RWPE2 (cell line): ENCODE measurements around the gene CFAP77.

ENCODE experiments used
- ATAC-seq: fragments of 200-7000 bp; cut with Tn5 transposase; 3 replicates; pipeline ENCODE4 v1.9.1; 2021; ENCODE audit warnings: low read depth
- DNase-seq: peaks from one replicate; pipeline ENCODE4 v3.0.0-alpha.2; 2020; ENCODE audit warnings: low spot score
- H3K27ac ChIP-seq: fragments of 450-650 bp; 2 replicates; pipeline ENCODE4 v1.5.1; 2017; ENCODE audit warnings: mild to moderate bottlenecking; ENCODE audit not compliant: poor library complexity, severe bottlenecking
- H3K27me3 ChIP-seq: fragments of 250-450 bp; sonication (Bioruptor Pico); 2 replicates; pipeline ENCODE4 v1.5.1; 2021; ENCODE audit warnings: mild to moderate bottlenecking, moderate library complexity; ENCODE audit not compliant: insufficient read depth, poor library complexity, severe bottlenecking
- H3K36me3 ChIP-seq: fragments of 250-450 bp; sonication (Bioruptor Pico); 2 replicates; pipeline ENCODE4 v1.5.1; 2020; ENCODE audit warnings: low read depth, mild to moderate bottlenecking, moderate library complexity
- H3K4me1 ChIP-seq: fragments of 250-450 bp; sonication (Bioruptor Pico); 2 replicates; pipeline ENCODE4 v1.5.1; 2021; ENCODE audit warnings: mild to moderate bottlenecking, moderate library complexity; ENCODE audit not compliant: insufficient read depth, poor library complexity, severe bottlenecking
- H3K4me3 ChIP-seq: fragments of 250-450 bp; sonication (Bioruptor Pico); 2 replicates; pipeline ENCODE4 v1.5.1; 2021; ENCODE audit warnings: mild to moderate bottlenecking, moderate library complexity; ENCODE audit not compliant: severe bottlenecking
- H3K9me3 ChIP-seq: fragments of 250-450 bp; sonication (Bioruptor Pico); 2 replicates; pipeline ENCODE4 v1.5.1; 2021; ENCODE audit warnings: mild to moderate bottlenecking, moderate library complexity; ENCODE audit not compliant: severe bottlenecking
- CTCF ChIP-seq: fragments of 450-650 bp; IDR thresholded peaks from one replicate; pipeline ENCODE4 v1.5.1; 2017; ENCODE audit warnings: mild to moderate bottlenecking, moderate library complexity; ENCODE audit not compliant: poor library complexity, severe bottlenecking

CFAP77 gene

GRCh38 chr9:132497731-132498130 lies 87.7 kb downstream of the CFAP77 start:
- H3K27me3 ChIP-seq: peaks cover 1% of the 10 kb centered on the region
- no peaks in the 10 kb centered on the region for H3K36me3 ChIP-seq
- no peaks in the 10 kb centered on the region for H3K4me1 ChIP-seq
- H3K4me3 ChIP-seq: no peak overlapping the region
- H3K9me3 ChIP-seq: no peaks in the 10 kb centered on the region
- ATAC-seq (no peak), DNase-seq (no peak)
- no peak for TF ChIP-seq CTCF
- H3K27ac ChIP-seq: no peak overlapping the region

GRCh38 chr9:132498531-132499210 lies 88.7 kb downstream of the CFAP77 start:
- ATAC-seq (no peak), DNase-seq (no peak)
- Histone ChIP-seq H3K27me3 (peaks cover 10% of the 10 kb centered on the region), H3K4me1 (no peaks in the 10 kb centered on the region), H3K27ac (no peak overlapping the region), H3K36me3 (no peaks in the 10 kb centered on the region), H3K4me3 (no peak overlapping the region), H3K9me3 (no peaks in the 10 kb centered on the region)
- TF ChIP-seq CTCF: no peak

- DNase-seq (no peak), ATAC-seq (no peak)
- Histone ChIP-seq H3K36me3 (no peaks in the 10 kb centered on the region), H3K27ac (no peak overlapping the region), H3K4me1 (no peaks in the 10 kb centered on the region), H3K9me3 (no peaks in the 10 kb centered on the region), H3K4me3 (no peak overlapping the region), H3K27me3 (peaks cover 15% of the 10 kb centered on the region)
- TF ChIP-seq CTCF: no peak
Observed at GRCh38 chr9:132499251-132499650, 89.2 kb downstream of the CFAP77 start.

- no peaks in the 10 kb centered on the region for H3K4me1 ChIP-seq
- no peak overlapping the region for H3K27ac ChIP-seq
- H3K9me3 ChIP-seq: no peaks in the 10 kb centered on the region
- TF ChIP-seq CTCF: no peak
- H3K36me3 ChIP-seq: no peaks in the 10 kb centered on the region
- ATAC-seq: no peak
- no peak for DNase-seq
- H3K27me3 ChIP-seq: peaks cover 25% of the 10 kb centered on the region
- no peak overlapping the region for H3K4me3 ChIP-seq
Observed at GRCh38 chr9:132500193-132500592, 90.2 kb downstream of the CFAP77 start.

- H3K4me3 ChIP-seq: no peak overlapping the region
- H3K4me1 ChIP-seq: no peaks in the 10 kb centered on the region
- H3K27ac ChIP-seq: no peak overlapping the region
- peaks cover 40% of the 10 kb centered on the region for H3K27me3 ChIP-seq
- DNase-seq (no peak), ATAC-seq (no peak)
- H3K9me3 ChIP-seq: no peaks in the 10 kb centered on the region
- no peak for TF ChIP-seq CTCF
- H3K36me3 ChIP-seq: no peaks in the 10 kb centered on the region
Observed at GRCh38 chr9:132502480-132502879, 92.5 kb downstream of the CFAP77 start.
